HepG2 (cell line): Measurements from ENCODE around the gene OASL. TPM values are rescaled to one million over a fixed set of nuclear protein-coding genes. Genes with fewer than 3 reads are reported as not detected.

Experiments used
- ATF7-NPFF ChIP-seq: sonication (generic); formaldehyde crosslinking; IDR thresholded peaks from 2 replicates; pipeline ENCODE4 v1.8.1; 2023; ENCODE audit warnings: mild to moderate bottlenecking, low read depth, missing genetic modification reagents, moderate library complexity
- BORCS8-MEF2B ChIP-seq: sonication (generic); formaldehyde crosslinking; IDR thresholded peaks from 2 replicates; pipeline ENCODE4 v1.8.0; 2022; ENCODE audit warnings: mild to moderate bottlenecking, missing genetic modification reagents
- CC2D1A ChIP-seq: sonication (generic); formaldehyde crosslinking; IDR thresholded peaks from 2 replicates; pipeline ENCODE4 v1.8.1; 2023; ENCODE audit warnings: mild to moderate bottlenecking, missing genetic modification reagents
- KDM3A ChIP-seq: IDR thresholded peaks from 2 replicates; pipeline ENCODE4 v1.6.1; 2018; ENCODE audit warnings: low read depth, missing compliant biosample characterization
- MAZ ChIP-seq, 2 experiments: sonication (generic) in 1 of 2; formaldehyde crosslinking in 1 of 2; IDR thresholded peaks; 2 replicates each; pipeline versions ENCODE4 v1.5.0 to v1.6.1; 2012 to 2020; ENCODE audit warnings: low read depth in 2 of 2, mild to moderate bottlenecking in 2 of 2, borderline replicate concordance in 1 of 2, improper control_type of control experiment in 1 of 2, low read length in 1 of 2, missing genetic modification reagents in 1 of 2, moderate library complexity in 1 of 2
- MTA1 ChIP-seq: sonication (generic); formaldehyde crosslinking; IDR thresholded peaks from 2 replicates; pipeline ENCODE4 v1.4.0; 2020; ENCODE audit warnings: missing genetic modification reagents, mild to moderate bottlenecking, borderline replicate concordance
- NR2C2 ChIP-seq: sonication (generic); formaldehyde crosslinking; IDR thresholded peaks from 2 replicates; pipeline ENCODE4 v1.4.0; 2020; ENCODE audit warnings: missing genetic modification reagents, mild to moderate bottlenecking, moderate library complexity, borderline replicate concordance
- PTBP1 ChIP-seq: fragments of 200-400 bp; formaldehyde crosslinking; IDR thresholded peaks from 2 replicates; pipeline ENCODE4 v1.6.1; 2018; ENCODE audit warnings: low read length, low read depth; ENCODE audit not compliant: poor library complexity, severe bottlenecking
- RXRB ChIP-seq: IDR thresholded peaks from 2 replicates; pipeline ENCODE4 v1.6.1; 2016; ENCODE audit warnings: borderline replicate concordance, missing genetic modification reagents, missing compliant biosample characterization
- TAF15 ChIP-seq: fragments of 200-400 bp; formaldehyde crosslinking; IDR thresholded peaks from one replicate; pipeline ENCODE4 v1.6.1; 2018; ENCODE audit warnings: mild to moderate bottlenecking, low read depth, low read length; ENCODE audit not compliant: poor library complexity, severe bottlenecking
- THYN1 ChIP-seq: sonication (generic); formaldehyde crosslinking; IDR thresholded peaks from 2 replicates; pipeline ENCODE4 v1.8.1; 2023; ENCODE audit warnings: low read depth, mild to moderate bottlenecking, moderate library complexity, missing genetic modification reagents, borderline replicate concordance
- ZNF230 ChIP-seq: sonication (generic); formaldehyde crosslinking; IDR thresholded peaks from 2 replicates; pipeline ENCODE4 v1.4.0; 2020; ENCODE audit warnings: mild to moderate bottlenecking, missing genetic modification reagents
- ZNF674 ChIP-seq: sonication (generic); formaldehyde crosslinking; IDR thresholded peaks from 2 replicates; pipeline ENCODE4 v1.5.0; 2020; ENCODE audit warnings: low read depth, mild to moderate bottlenecking, missing genetic modification reagents
- ZNF790 ChIP-seq: sonication (generic); formaldehyde crosslinking; IDR thresholded peaks from 2 replicates; pipeline ENCODE4 v1.8.0; 2022; ENCODE audit warnings: missing genetic modification reagents, mild to moderate bottlenecking, borderline replicate concordance
- ZZZ3 ChIP-seq: sonication (generic); formaldehyde crosslinking; IDR thresholded peaks from 2 replicates; pipeline ENCODE4 v1.4.0; 2020; ENCODE audit warnings: missing genetic modification reagents, mild to moderate bottlenecking, borderline replicate concordance
- polyA plus RNA-seq, 8 experiments: library from polyadenylated mRNA; depleted of rRNA in 3 of 8; stranded (reverse) in 7 of 8; unstranded in 1 of 8; fragments of >200 nt; fragmentation: Illumina TruSeq in 4 of 8; extraction: Trizol in 4 of 8; gene quantifications; 2 replicates each; pipeline versions ENCODE4 v1.2.1 to v1.2.3, GENCODE V29; 2011 to 2016; ENCODE audit warnings: low read depth in 4 of 8, missing spikeins in 1 of 8, mixed read lengths in 1 of 8; ENCODE audit not compliant: insufficient read depth in 1 of 8
- total RNA-seq, 5 experiments: library from RNA; depleted of rRNA; stranded (reverse); fragments of >200 nt; fragmentation: Illumina TruSeq; extraction: Trizol; gene quantifications; 2 replicates each; pipeline ENCODE4 v1.2.3, GENCODE V29; 2016; ENCODE audit warnings: low read depth in 1 of 5
- TF ChIP-seq, protein P1 (sequence below): sonication (generic); formaldehyde crosslinking; IDR thresholded peaks from 2 replicates; pipeline ENCODE4 v1.4.0; 2020; ENCODE audit warnings: mild to moderate bottlenecking, missing genetic modification reagents
- TF ChIP-seq, protein P2 (sequence below): sonication (generic); formaldehyde crosslinking; IDR thresholded peaks from 2 replicates; pipeline ENCODE4 v1.8.1; 2023; ENCODE audit warnings: missing genetic modification reagents, mild to moderate bottlenecking, borderline replicate concordance
- TF ChIP-seq, protein P3 (sequence below): IDR thresholded peaks from 2 replicates; pipeline ENCODE4 v1.6.1; 2016; ENCODE audit warnings: low read depth, missing genetic modification reagents, missing compliant biosample characterization
- TF ChIP-seq, protein P4 (sequence below): sonication (generic); formaldehyde crosslinking; IDR thresholded peaks from 2 replicates; pipeline ENCODE4 v1.4.0; 2020; ENCODE audit warnings: missing genetic modification reagents, mild to moderate bottlenecking, borderline replicate concordance

Gene OASL
- total and polyA plus RNA-seq, 2 of the 13 experiments (the other 11 are each of a cell fraction or from before 2014, with no cell fraction given), result 0.11 to 0.22 TPM

DNA sequence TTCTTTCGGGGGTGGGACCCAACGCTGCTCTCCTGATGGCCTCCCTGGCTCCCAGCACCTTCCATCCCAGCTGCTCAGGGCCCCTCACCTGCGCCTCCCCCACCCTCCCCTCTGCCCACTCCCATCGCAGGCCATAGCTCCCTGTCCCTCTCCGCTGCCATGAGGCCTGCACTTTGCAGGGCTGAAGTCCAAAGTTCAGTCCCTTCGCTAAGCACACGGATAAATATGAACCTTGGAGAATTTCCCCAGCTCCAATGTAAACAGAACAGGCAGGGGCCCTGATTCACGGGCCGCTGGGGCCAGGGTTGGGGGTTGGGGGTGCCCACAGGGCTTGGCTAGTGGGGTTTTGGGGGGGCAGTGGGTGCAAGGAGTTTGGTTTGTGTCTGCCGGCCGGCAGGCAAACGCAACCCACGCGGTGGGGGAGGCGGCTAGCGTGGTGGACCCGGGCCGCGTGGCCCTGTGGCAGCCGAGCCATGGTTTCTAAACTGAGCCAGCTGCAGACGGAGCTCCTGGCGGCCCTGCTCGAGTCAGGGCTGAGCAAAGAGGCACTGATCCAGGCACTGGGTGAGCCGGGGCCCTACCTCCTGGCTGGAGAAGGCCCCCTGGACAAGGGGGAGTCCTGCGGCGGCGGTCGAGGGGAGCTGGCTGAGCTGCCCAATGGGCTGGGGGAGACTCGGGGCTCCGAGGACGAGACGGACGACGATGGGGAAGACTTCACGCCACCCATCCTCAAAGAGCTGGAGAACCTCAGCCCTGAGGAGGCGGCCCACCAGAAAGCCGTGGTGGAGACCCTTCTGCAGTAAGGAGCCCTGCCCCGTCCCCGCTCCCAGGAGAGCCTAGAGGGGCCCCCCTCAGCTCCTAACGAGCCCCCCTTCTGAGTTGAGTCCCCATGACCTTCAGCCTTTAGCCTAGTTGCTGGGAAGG lies 60.5 kb downstream of the OASL start, which contains the start of gene HNF1A (continued):
- TF ChIP-seq MAZ (IDR thresholded peaks at IDR 0.05; ENCODE audit: borderline replicate concordance, low read depth, low read length), result 0 out of 2 replicates have a peak, but pooled peaks have one; percentile 71
- peak; percentile 68; the same call in 1 of the 2 replicates for TF ChIP-seq MAZ (CRISPR knock-in tag; IDR thresholded peaks at IDR 0.05; ENCODE audit: low read depth)
- no peak for TF ChIP-seq TAF15
- TF ChIP-seq, protein P1, sequence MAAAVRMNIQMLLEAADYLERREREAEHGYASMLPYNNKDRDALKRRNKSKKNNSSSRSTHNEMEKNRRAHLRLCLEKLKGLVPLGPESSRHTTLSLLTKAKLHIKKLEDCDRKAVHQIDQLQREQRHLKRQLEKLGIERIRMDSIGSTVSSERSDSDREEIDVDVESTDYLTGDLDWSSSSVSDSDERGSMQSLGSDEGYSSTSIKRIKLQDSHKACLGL (CRISPR knock-in tag), result peak; percentile 74; the same call in 1 of the 2 replicates
- no peak for TF ChIP-seq ZNF674 (CRISPR knock-in tag)
- no peak for TF ChIP-seq ZNF230 (CRISPR knock-in tag)
- TF ChIP-seq ZNF790 (CRISPR knock-in tag), result peak; percentile 59; the same call in 1 of the 2 replicates
- TF ChIP-seq ZZZ3 (CRISPR knock-in tag), result 0 out of 2 replicates have a peak, but pooled peaks have one; percentile 23
- TF ChIP-seq, protein P2, sequence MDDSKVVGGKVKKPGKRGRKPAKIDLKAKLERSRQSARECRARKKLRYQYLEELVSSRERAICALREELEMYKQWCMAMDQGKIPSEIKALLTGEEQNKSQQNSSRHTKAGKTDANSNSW, result 0 out of 2 replicates have a peak, but pooled peaks have one; percentile 13
- no peak for TF ChIP-seq CC2D1A (CRISPR knock-in tag)
- peak; percentile 73 for TF ChIP-seq BORCS8-MEF2B
- TF ChIP-seq ATF7-NPFF (CRISPR knock-in tag), result no peak
- no peak for TF ChIP-seq THYN1
- peak; percentile 41 for TF ChIP-seq PTBP1
- peak; percentile 81 for TF ChIP-seq NR2C2 (CRISPR knock-in tag)
- TF ChIP-seq, protein P3, sequence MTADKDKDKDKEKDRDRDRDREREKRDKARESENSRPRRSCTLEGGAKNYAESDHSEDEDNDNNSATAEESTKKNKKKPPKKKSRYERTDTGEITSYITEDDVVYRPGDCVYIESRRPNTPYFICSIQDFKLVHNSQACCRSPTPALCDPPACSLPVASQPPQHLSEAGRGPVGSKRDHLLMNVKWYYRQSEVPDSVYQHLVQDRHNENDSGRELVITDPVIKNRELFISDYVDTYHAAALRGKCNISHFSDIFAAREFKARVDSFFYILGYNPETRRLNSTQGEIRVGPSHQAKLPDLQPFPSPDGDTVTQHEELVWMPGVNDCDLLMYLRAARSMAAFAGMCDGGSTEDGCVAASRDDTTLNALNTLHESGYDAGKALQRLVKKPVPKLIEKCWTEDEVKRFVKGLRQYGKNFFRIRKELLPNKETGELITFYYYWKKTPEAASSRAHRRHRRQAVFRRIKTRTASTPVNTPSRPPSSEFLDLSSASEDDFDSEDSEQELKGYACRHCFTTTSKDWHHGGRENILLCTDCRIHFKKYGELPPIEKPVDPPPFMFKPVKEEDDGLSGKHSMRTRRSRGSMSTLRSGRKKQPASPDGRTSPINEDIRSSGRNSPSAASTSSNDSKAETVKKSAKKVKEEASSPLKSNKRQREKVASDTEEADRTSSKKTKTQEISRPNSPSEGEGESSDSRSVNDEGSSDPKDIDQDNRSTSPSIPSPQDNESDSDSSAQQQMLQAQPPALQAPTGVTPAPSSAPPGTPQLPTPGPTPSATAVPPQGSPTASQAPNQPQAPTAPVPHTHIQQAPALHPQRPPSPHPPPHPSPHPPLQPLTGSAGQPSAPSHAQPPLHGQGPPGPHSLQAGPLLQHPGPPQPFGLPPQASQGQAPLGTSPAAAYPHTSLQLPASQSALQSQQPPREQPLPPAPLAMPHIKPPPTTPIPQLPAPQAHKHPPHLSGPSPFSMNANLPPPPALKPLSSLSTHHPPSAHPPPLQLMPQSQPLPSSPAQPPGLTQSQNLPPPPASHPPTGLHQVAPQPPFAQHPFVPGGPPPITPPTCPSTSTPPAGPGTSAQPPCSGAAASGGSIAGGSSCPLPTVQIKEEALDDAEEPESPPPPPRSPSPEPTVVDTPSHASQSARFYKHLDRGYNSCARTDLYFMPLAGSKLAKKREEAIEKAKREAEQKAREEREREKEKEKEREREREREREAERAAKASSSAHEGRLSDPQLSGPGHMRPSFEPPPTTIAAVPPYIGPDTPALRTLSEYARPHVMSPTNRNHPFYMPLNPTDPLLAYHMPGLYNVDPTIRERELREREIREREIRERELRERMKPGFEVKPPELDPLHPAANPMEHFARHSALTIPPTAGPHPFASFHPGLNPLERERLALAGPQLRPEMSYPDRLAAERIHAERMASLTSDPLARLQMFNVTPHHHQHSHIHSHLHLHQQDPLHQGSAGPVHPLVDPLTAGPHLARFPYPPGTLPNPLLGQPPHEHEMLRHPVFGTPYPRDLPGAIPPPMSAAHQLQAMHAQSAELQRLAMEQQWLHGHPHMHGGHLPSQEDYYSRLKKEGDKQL (CRISPR knock-in tag), result 0 out of 2 replicates have a peak, but pooled peaks have one; percentile 19
- TF ChIP-seq RXRB (CRISPR knock-in tag), result peak; percentile 82
- TF ChIP-seq KDM3A, result peak; percentile 92
- TF ChIP-seq, protein P4, sequence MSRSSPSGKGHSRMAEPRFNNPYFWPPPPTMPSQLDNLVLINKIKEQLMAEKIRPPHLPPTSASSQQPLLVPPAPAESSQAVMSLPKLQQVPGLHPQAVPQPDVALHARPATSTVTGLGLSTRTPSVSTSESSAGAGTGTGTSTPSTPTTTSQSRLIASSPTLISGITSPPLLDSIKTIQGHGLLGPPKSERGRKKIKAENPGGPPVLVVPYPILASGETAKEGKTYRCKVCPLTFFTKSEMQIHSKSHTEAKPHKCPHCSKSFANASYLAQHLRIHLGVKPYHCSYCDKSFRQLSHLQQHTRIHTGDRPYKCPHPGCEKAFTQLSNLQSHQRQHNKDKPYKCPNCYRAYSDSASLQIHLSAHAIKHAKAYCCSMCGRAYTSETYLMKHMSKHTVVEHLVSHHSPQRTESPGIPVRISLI (CRISPR knock-in tag), result peak; percentile 68
- TF ChIP-seq MTA1 (CRISPR knock-in tag), result peak; percentile 98
